ENCODE measurements around the gene TSEN2. TPM values are rescaled to one million over a fixed set of nuclear protein-coding genes. Genes with fewer than 3 reads are reported as not detected.

Gene TSEN2
- total and polyA plus RNA-seq, 2 of the 13 experiments (the other 11 are each of a cell fraction or from before 2014, with no cell fraction given), result 11.0 to 17.3 TPM

GRCh38 chr3:12556690-12557472, 72.6 kb downstream of the TSEN2 start, which contains the start of gene MKRN2:
MKRN2 (plus strand) TSS chr3:12557087; CDS start chr3:12557151, 64 bp downstream.
- no peaks in the 10 kb centered on the region; a peak in 1 of 5 replicates for H3K27me3 ChIP-seq (ENCODE audit: control insufficient read depth in 1 of 2, insufficient read depth in 2 of 2, low read length in 2 of 2)
- H3K27ac ChIP-seq (ENCODE audit: extremely low read length, insufficient read depth, low read length), result peak within 1 kb of the TSS; percentile 94
- H3K4me1 ChIP-seq (ENCODE audit: insufficient read depth, low read length), result peaks cover 42% of the 10 kb centered on the region
- peaks cover 37% of the 10 kb centered on the region for H4K20me1 ChIP-seq (ENCODE audit: insufficient read depth, low read length)
- intact Hi-C loops (cut with micrococcal nuclease; ENCODE audit: unreplicated experiment), result loop anchor here (5.0 kb wide), 1 partner anchor 105 kb away; the partner anchor contains the start of gene RAF1
- peaks cover 50% of the 10 kb centered on the region for H3K79me2 ChIP-seq (ENCODE audit: insufficient read depth, low read length)
- H3K9ac ChIP-seq (ENCODE audit: insufficient read depth, low read depth, low read length), result peak within 1 kb of the TSS; percentile 94
- peak within 1 kb of the TSS; percentile 99 for H2AFZ ChIP-seq (ENCODE audit: low read length)
- H3K4me2 ChIP-seq (ENCODE audit: low read depth, low read length), result peak within 1 kb of the TSS; percentile 90
- peak; percentile 64 for DNase-seq (ENCODE audit: low spot score)
- ChIA-PET CTCF (ENCODE audit: low intra/inter-chr PET ratio, low total read pairs) (no interaction called here), POLR2A (interaction anchor here (0.6 kb wide), 1 partner anchor 116 kb away, joined by 3 read pairs; no protein-coding TSS in a partner anchor)
- H3K36me3 ChIP-seq (replicated peaks in 1 of 2; ENCODE audit: control insufficient read depth in 1 of 2, insufficient read depth in 2 of 2, low read length in 2 of 2), result no peaks in the 10 kb centered on the region
- BruUV-seq (replicated peaks), result no TSS peak
- H3K4me3 ChIP-seq (replicated peaks in 1 of 3; ENCODE audit: insufficient read depth in 1 of 3, low read depth in 2 of 3, low read length in 3 of 3), result peak within 1 kb of the TSS; percentile 91 to 97 (median 91)
- in situ Hi-C loops (cut with HindIII; ENCODE audit: extremely low pct_ligation_motif_present, low pct_unique_long_range_greater_than_20kb), result no loop called here
- peak; percentile 40 for FAIRE-seq
- no peaks in the 10 kb centered on the region for H3K9me3 ChIP-seq (ENCODE audit: low read length)
- WGBS (ENCODE audit: low lambda C conversion rate), result under 1% methylated on average over 32 of the region's 77 CpGs
- ATAC-seq, result peak; percentile 97
- TF ChIP-seq, protein P1, sequence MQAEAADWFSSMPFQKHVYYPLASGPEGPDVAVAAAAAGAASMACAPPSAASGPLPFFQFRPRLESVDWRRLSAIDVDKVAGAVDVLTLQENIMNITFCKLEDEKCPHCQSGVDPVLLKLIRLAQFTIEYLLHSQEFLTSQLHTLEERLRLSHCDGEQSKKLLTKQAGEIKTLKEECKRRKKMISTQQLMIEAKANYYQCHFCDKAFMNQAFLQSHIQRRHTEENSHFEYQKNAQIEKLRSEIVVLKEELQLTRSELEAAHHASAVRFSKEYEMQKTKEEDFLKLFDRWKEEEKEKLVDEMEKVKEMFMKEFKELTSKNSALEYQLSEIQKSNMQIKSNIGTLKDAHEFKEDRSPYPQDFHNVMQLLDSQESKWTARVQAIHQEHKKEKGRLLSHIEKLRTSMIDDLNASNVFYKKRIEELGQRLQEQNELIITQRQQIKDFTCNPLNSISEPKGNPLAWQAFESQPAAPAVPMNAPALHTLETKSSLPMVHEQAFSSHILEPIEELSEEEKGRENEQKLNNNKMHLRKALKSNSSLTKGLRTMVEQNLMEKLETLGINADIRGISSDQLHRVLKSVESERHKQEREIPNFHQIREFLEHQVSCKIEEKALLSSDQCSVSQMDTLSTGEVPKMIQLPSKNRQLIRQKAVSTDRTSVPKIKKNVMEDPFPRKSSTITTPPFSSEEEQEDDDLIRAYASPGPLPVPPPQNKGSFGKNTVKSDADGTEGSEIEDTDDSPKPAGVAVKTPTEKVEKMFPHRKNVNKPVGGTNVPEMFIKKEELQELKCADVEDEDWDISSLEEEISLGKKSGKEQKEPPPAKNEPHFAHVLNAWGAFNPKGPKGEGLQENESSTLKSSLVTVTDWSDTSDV (CRISPR knock-in tag; IDR thresholded peaks at IDR 0.05), result peak; percentile 87
- TF ChIP-seq HIVEP1 (CRISPR knock-in tag; IDR thresholded peaks at IDR 0.05) (no peak; the same call in 1 of the 2 replicates), YEATS4 (CRISPR knock-in tag; IDR thresholded peaks at IDR 0.05; ENCODE audit: borderline replicate concordance) (peak; percentile 86), ZNF460 (CRISPR knock-in tag; IDR thresholded peaks at IDR 0.05; ENCODE audit: borderline replicate concordance) (no peak; the same call in 1 of the 2 replicates), ZNF367 (CRISPR knock-in tag; IDR thresholded peaks at IDR 0.05; ENCODE audit: borderline replicate concordance) (no peak), ZFP90 (CRISPR knock-in tag; IDR thresholded peaks at IDR 0.05; ENCODE audit: borderline replicate concordance) (peak; percentile 69; the same call in 1 of the 2 replicates), MBNL3 (CRISPR knock-in tag; conservative IDR thresholded peaks at IDR 0.05) (no peak), ZNF749 (CRISPR knock-in tag; IDR thresholded peaks at IDR 0.05; ENCODE audit: borderline replicate concordance) (0 out of 2 replicates have a peak, but pooled peaks have one; percentile 45), ZNF180 (CRISPR knock-in tag; IDR thresholded peaks at IDR 0.05; ENCODE audit: borderline replicate concordance, low read depth) (no peak), PPARG (CRISPR knock-in tag; conservative IDR thresholded peaks at IDR 0.05) (peak; percentile 49; the same call in 1 of the 2 replicates), ATF5 (CRISPR knock-in tag; IDR thresholded peaks at IDR 0.05; ENCODE audit: low read depth) (peak; percentile 60; the same call in 1 of the 2 replicates), TSC22D2 (CRISPR knock-in tag; IDR thresholded peaks at IDR 0.05; ENCODE audit: borderline replicate concordance) (no peak), ISL2 (CRISPR knock-in tag; IDR thresholded peaks at IDR 0.05) (peak; percentile 70), WIZ (CRISPR knock-in tag; IDR thresholded peaks at IDR 0.05) (no peak), SRSF1 (optimal IDR thresholded peaks at IDR 0.05; ENCODE audit: low read depth, low read length) (no peak)
- TF ChIP-seq, protein P2, sequence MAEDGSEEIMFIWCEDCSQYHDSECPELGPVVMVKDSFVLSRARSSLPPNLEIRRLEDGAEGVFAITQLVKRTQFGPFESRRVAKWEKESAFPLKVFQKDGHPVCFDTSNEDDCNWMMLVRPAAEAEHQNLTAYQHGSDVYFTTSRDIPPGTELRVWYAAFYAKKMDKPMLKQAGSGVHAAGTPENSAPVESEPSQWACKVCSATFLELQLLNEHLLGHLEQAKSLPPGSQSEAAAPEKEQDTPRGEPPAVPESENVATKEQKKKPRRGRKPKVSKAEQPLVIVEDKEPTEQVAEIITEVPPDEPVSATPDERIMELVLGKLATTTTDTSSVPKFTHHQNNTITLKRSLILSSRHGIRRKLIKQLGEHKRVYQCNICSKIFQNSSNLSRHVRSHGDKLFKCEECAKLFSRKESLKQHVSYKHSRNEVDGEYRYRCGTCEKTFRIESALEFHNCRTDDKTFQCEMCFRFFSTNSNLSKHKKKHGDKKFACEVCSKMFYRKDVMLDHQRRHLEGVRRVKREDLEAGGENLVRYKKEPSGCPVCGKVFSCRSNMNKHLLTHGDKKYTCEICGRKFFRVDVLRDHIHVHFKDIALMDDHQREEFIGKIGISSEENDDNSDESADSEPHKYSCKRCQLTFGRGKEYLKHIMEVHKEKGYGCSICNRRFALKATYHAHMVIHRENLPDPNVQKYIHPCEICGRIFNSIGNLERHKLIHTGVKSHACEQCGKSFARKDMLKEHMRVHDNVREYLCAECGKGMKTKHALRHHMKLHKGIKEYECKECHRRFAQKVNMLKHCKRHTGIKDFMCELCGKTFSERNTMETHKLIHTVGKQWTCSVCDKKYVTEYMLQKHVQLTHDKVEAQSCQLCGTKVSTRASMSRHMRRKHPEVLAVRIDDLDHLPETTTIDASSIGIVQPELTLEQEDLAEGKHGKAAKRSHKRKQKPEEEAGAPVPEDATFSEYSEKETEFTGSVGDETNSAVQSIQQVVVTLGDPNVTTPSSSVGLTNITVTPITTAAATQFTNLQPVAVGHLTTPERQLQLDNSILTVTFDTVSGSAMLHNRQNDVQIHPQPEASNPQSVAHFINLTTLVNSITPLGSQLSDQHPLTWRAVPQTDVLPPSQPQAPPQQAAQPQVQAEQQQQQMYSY (CRISPR knock-in tag; IDR thresholded peaks at IDR 0.05), result 0 out of 2 replicates have a peak, but pooled peaks have one; percentile 39
